GM06990 (cell line): ENCODE results near the gene USP22.

Source experiments
- DNase-seq: peaks from one replicate; pipeline ENCODE4 v3.0.0-alpha.2; 2011; ENCODE audit not compliant: insufficient read length; ENCODE audit errors: extremely low read depth
- H3K27me3 ChIP-seq: replicated peaks from 2 replicates; pipeline ENCODE4 v1.6.0; 2011; ENCODE audit warnings: low read length; ENCODE audit not compliant: control insufficient read depth, insufficient read depth
- H3K36me3 ChIP-seq: 2 replicates; pipeline ENCODE4 v1.5.1; 2011; ENCODE audit warnings: low read length; ENCODE audit not compliant: control insufficient read depth, insufficient read depth
- H3K4me3 ChIP-seq: replicated peaks from 2 replicates; pipeline ENCODE4 v1.5.1; 2011; ENCODE audit warnings: low read depth, mild to moderate bottlenecking, control low read depth, low read length
- CTCF ChIP-seq: IDR thresholded peaks from 2 replicates; pipeline ENCODE4 v1.5.1; 2011; ENCODE audit warnings: low read length, control low read depth, mild to moderate bottlenecking, inconsistent platforms; ENCODE audit not compliant: insufficient read depth, poor library complexity, severe bottlenecking

Gene USP22

GRCh38 chr17:21020622-21021021 lies 22.2 kb downstream of the USP22 start:
- no peak for TF ChIP-seq CTCF
- peaks cover 46% of the 10 kb centered on the region for H3K36me3 ChIP-seq
- no peak overlapping the region for H3K4me3 ChIP-seq
- H3K27me3 ChIP-seq = no peaks in the 10 kb centered on the region
- no peak for DNase-seq

GRCh38 chr17:21019976-21020586 lies 22.7 kb downstream of the USP22 start:
- no peak for DNase-seq
- peak; percentile 59 for TF ChIP-seq CTCF
- Histone ChIP-seq H3K4me3 (no peak overlapping the region), H3K27me3 (no peaks in the 10 kb centered on the region), H3K36me3 (peaks cover 50% of the 10 kb centered on the region)

- no peak for TF ChIP-seq CTCF
Observed at GRCh38 chr17:21018894-21019293, 23.9 kb downstream of the USP22 start.

GRCh38 chr17:21017861-21018260 lies 24.9 kb downstream of the USP22 start:
- H3K36me3 ChIP-seq = peaks cover 55% of the 10 kb centered on the region
- TF ChIP-seq CTCF = no peak
- no peak for DNase-seq
- H3K27me3 ChIP-seq = no peaks in the 10 kb centered on the region
- no peak overlapping the region for H3K4me3 ChIP-seq

More at GRCh38 chr17:21018894-21019293, 23.9 kb downstream of the USP22 start:
- no peak overlapping the region for H3K4me3 ChIP-seq
- H3K27me3 ChIP-seq = no peaks in the 10 kb centered on the region
- H3K36me3 ChIP-seq = peaks cover 52% of the 10 kb centered on the region
- DNase-seq = no peak

- Histone ChIP-seq H3K27me3 (no peaks in the 10 kb centered on the region), H3K4me3 (no peak overlapping the region), H3K36me3 (peaks cover 61% of the 10 kb centered on the region)
- no peak for DNase-seq
- TF ChIP-seq CTCF = no peak
Observed at GRCh38 chr17:21017256-21017655, 25.6 kb downstream of the USP22 start.

- no peak for DNase-seq
- peaks cover 65% of the 10 kb centered on the region for H3K36me3 ChIP-seq
- H3K4me3 ChIP-seq = no peak overlapping the region
- H3K27me3 ChIP-seq = no peaks in the 10 kb centered on the region
- no peak for TF ChIP-seq CTCF
Observed at GRCh38 chr17:21016826-21017225, 26.0 kb downstream of the USP22 start.
